Measurements from ENCODE around the gene CFAP100. TPM values are rescaled to one million over a fixed set of nuclear protein-coding genes. Genes with fewer than 3 reads are reported as not detected.

The CFAP100 gene
- total and polyA plus RNA-seq, 2 of the 4 experiments (the other 2 are of a cell fraction), result not detected

DNA sequence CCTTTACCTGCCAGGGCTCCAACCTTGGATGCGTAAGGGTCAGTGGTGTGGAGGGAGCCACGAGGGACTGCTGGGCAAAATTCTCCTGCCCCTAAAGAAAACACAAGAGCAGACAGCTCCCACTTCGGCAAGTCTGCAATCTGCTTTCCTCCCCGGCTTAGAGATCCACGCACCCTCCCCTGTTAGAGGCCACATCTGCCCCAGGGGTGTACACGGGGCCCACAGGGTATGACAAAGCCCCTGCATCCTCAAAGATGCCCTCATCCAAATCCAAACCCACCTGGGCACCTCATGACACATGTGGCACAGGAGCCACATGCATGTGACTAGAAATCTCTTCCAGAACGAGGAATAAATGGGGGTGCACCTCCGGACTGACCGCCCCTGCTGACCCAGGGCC lies 55.5 kb downstream of the CFAP100 start:
- 61% methylated on average over 3 of the region's 9 CpGs; no CpG with 5 or more reads in 1 of the 2 experiments for WGBS, 2 experiments (ENCODE audit: extremely low coverage in 2 of 2, insufficient read length in 1 of 2)
- no peak overlapping the region for H3K4me2 ChIP-seq (ENCODE audit: low read depth, low read length)
- peaks cover 19% of the 10 kb centered on the region; the same call in 1 of the 2 replicates for H3K9me1 ChIP-seq (ENCODE audit: insufficient read depth, low read length)
- no peak overlapping the region for H3K27ac ChIP-seq (ENCODE audit: insufficient read depth, low read length)
- H3K23ac ChIP-seq (ENCODE audit: low read depth, low read length), result no peak overlapping the region
- no peaks in the 10 kb centered on the region for H3K9me3 ChIP-seq (ENCODE audit: control insufficient read depth, insufficient read depth, low read length)
- H2AK5ac ChIP-seq (ENCODE audit: low read depth, low read length), result no peak overlapping the region
- H2BK5ac ChIP-seq (ENCODE audit: low read depth, low read length, poor library complexity, severe bottlenecking), result no peak overlapping the region
- H4K91ac ChIP-seq (ENCODE audit: insufficient read depth, low read depth, low read length), result no peak overlapping the region
- H4K8ac ChIP-seq (ENCODE audit: low read depth in 2 of 2, low read length in 2 of 2), result no peak overlapping the region
- in situ Hi-C loops (cut with MboI; ENCODE audit: low sequenced_read_pairs), result no loop called here
- no peak overlapping the region for H3K4me3 ChIP-seq (ENCODE audit: insufficient read depth, low read depth, low read length)
- no TSS peak for BruUV-seq (replicated peaks)
- H3K9ac ChIP-seq (ENCODE audit: low read depth, low read length), result no peak overlapping the region
- POLR2A ChIA-PET (ENCODE audit: unreplicated experiment), result no interaction called here
- no peak overlapping the region for H3K56ac ChIP-seq (ENCODE audit: extremely low read depth, insufficient read depth, low read length)
- intact Hi-C loops (cut with micrococcal nuclease), result no loop called here
- H4K20me1 ChIP-seq (ENCODE audit: insufficient read depth, low read length), result peaks cover 11% of the 10 kb centered on the region; the same call in 1 of the 2 replicates
- peaks cover 12% of the 10 kb centered on the region for H3K36me3 ChIP-seq (ENCODE audit: control insufficient read depth, insufficient read depth, low read length)
- peaks cover 3 to 13% of the 10 kb centered on the region in 2 experiments; a peak in 3 of 4 replicates for H3K79me1 ChIP-seq (ENCODE audit: low read depth in 1 of 2, low read length in 2 of 2)
- DNase-seq (no peak), ATAC-seq (ENCODE audit: low read depth) (no peak)
- H2AK9ac ChIP-seq (replicated peaks; ENCODE audit: low read depth, low read length, poor library complexity), result no peak overlapping the region
- H2BK15ac ChIP-seq (ENCODE audit: low read depth, low read length), result no peak overlapping the region
- CTCF ChIA-PET, result no interaction called here
- H3K14ac ChIP-seq (replicated peaks; ENCODE audit: low read depth, low read length), result no peak overlapping the region
- H3K4ac ChIP-seq (ENCODE audit: low read depth, low read length), result no peak overlapping the region
- no peak overlapping the region for H2BK120ac ChIP-seq (ENCODE audit: low read depth, low read length)
- H2AFZ ChIP-seq (replicated peaks; ENCODE audit: low read length, poor library complexity), result no peak overlapping the region
- no peak overlapping the region for H3K18ac ChIP-seq (ENCODE audit: low read depth, low read length)
- H4K5ac ChIP-seq (ENCODE audit: low read depth, low read length), result no peak overlapping the region
- H2BK20ac ChIP-seq (ENCODE audit: low read depth, low read length), result no peak overlapping the region
- TF ChIP-seq MAFK (IDR thresholded peaks at IDR 0.05; ENCODE audit: low read depth, low read length) (no peak), USF2 (IDR thresholded peaks at IDR 0.05; ENCODE audit: low read depth, low read length) (no peak), CHD1 (IDR thresholded peaks at IDR 0.05; ENCODE audit: low read depth, low read length) (no peak), SMC3 (IDR thresholded peaks at IDR 0.05; ENCODE audit: low read depth, low read length) (no peak)
- dilution Hi-C loops (cut with HindIII; ENCODE audit: low sequenced_read_pairs, unreplicated experiment), result no loop called here
- H3K4me1 ChIP-seq (ENCODE audit: control insufficient read depth, insufficient read depth, low read length), result peaks cover 9% of the 10 kb centered on the region
- no peaks in the 10 kb centered on the region for H3K27me3 ChIP-seq (ENCODE audit: control insufficient read depth, insufficient read depth, low read length)
